ENCODE results near the gene GULP1. TPM values are rescaled to one million over a fixed set of nuclear protein-coding genes. Genes with fewer than 3 reads are reported as not detected.
"Not testable (repeated sequence)": the region's sequence is repeated elsewhere in the genome, so short reads cannot be mapped to it uniquely, and the experiment has no call there.

GULP1 gene
- total RNA-seq, 4 donors from 2014 or later = 13.4 to 20.0 (median 17.3) TPM

- TF ChIP-seq CTCF (IDR thresholded peaks at IDR 0.05) (no peak), POLR2A (IDR thresholded peaks at IDR 0.05) (no peak)
- intact Hi-C loops (cut with DNase I; ENCODE audit: low total_unique reads) = no loop called here
- H3K4me3 ChIP-seq (ENCODE audit: low read depth, poor library complexity, severe bottlenecking) = no peak overlapping the region
- DNase-seq (ENCODE audit: low spot score in 2 of 2) = no peak
Measured at GRCh38 chr2:188449971-188450370, 158.3 kb downstream of the GULP1 start.

- WGBS, 2 donors = 48 to 60% methylated on average over 2 of the region's 2 CpGs
- intact Hi-C loops (cut with DNase I; ENCODE audit: low total_unique reads) = no loop called here
- no peak for DNase-seq (ENCODE audit: low spot score in 2 of 2)
- TF ChIP-seq POLR2A (IDR thresholded peaks at IDR 0.05) = no peak
- no peak for TF ChIP-seq CTCF (IDR thresholded peaks at IDR 0.05)
- no peak overlapping the region for H3K4me3 ChIP-seq (ENCODE audit: low read depth, poor library complexity, severe bottlenecking)
Measured at GRCh38 chr2:188450732-188451483, 159.2 kb downstream of the GULP1 start.

GRCh38 chr2:188452084-188452483, 160.4 kb downstream of the GULP1 start:
- DNase-seq (ENCODE audit: low spot score in 2 of 2) = no peak
- intact Hi-C loops (cut with DNase I; ENCODE audit: low total_unique reads) = no loop called here
- no peak for TF ChIP-seq POLR2A (IDR thresholded peaks at IDR 0.05)
- no peak for TF ChIP-seq CTCF (IDR thresholded peaks at IDR 0.05)
- no peak overlapping the region for H3K4me3 ChIP-seq (ENCODE audit: low read depth, poor library complexity, severe bottlenecking)
- WGBS, 2 donors = 83 to 93% methylated on average over 1 of the region's 1 CpG

- TF ChIP-seq POLR2A (IDR thresholded peaks at IDR 0.05) (no peak), CTCF (IDR thresholded peaks at IDR 0.05) (no peak)
- intact Hi-C loops (cut with DNase I; ENCODE audit: low total_unique reads) = no loop called here
- H3K4me3 ChIP-seq (ENCODE audit: low read depth, poor library complexity, severe bottlenecking) = no peak overlapping the region
- 88 to 91% methylated on average over 12 of the region's 12 CpGs for WGBS, 2 donors
- DNase-seq (ENCODE audit: low spot score in 2 of 2) = no peak
Measured at GRCh38 chr2:188456114-188456909, 164.6 kb downstream of the GULP1 start.

- intact Hi-C loops (cut with DNase I; ENCODE audit: low total_unique reads) = no loop called here
- 75 to 84% methylated on average over 2 of the region's 2 CpGs for WGBS, 2 donors
- no peak overlapping the region for H3K4me3 ChIP-seq (ENCODE audit: low read depth, poor library complexity, severe bottlenecking)
- no peak for DNase-seq (ENCODE audit: low spot score in 2 of 2)
- no peak for TF ChIP-seq CTCF (IDR thresholded peaks at IDR 0.05)
- TF ChIP-seq POLR2A (IDR thresholded peaks at IDR 0.05) = no peak
Measured at GRCh38 chr2:188459061-188459460, 167.4 kb downstream of the GULP1 start.

- intact Hi-C loops (cut with DNase I; ENCODE audit: low total_unique reads); DNase-seq (ENCODE audit: low spot score in 2 of 2); H3K4me3 ChIP-seq (ENCODE audit: low read depth, poor library complexity, severe bottlenecking): not testable (repeated sequence)
- 85 to 91% methylated on average over 3 of the region's 3 CpGs for WGBS, 2 donors
Measured at GRCh38 chr2:188466078-188466477, 174.4 kb downstream of the GULP1 start.
